Right atrium auricular region (tissue), 2 donors: ENCODE results near the gene CLTC. TPM values are rescaled to one million over a fixed set of nuclear protein-coding genes. Genes with fewer than 3 reads are reported as not detected.

Experiments
- DNase-seq: peaks from one replicate; pipeline ENCODE4 v3.0.0-alpha.2; 2019; ENCODE audit warnings: low spot score
- H3K27ac ChIP-seq, 2 donors: fragments of 200-600 bp; sonication (generic); 1 replicate in 1 of 2; 2 replicates in 1 of 2; pipeline ENCODE4 v1.5.1; 2016 to 2019
- H3K27me3 ChIP-seq, 2 donors: fragments of 200-600 bp; sonication (generic); one replicate each; pipeline versions ENCODE4 v1.5.1 to v1.6.0; 2017 to 2019
- H3K36me3 ChIP-seq: fragments of 200-600 bp; sonication (generic); one replicate; pipeline ENCODE4 v1.5.1; 2016
- H3K4me1 ChIP-seq, 2 donors: fragments of 200-600 bp; sonication (generic); one replicate each; pipeline versions ENCODE4 v1.5.1 to v1.6.0; 2017 to 2019
- H3K4me3 ChIP-seq, 2 donors: fragments of 200-600 bp; sonication (generic); 1 replicate in 1 of 2; 2 replicates in 1 of 2; pipeline ENCODE4 v1.5.1; 2017 to 2019; ENCODE audit warnings: mild to moderate bottlenecking in 1 of 2, moderate library complexity in 1 of 2
- H3K9me3 ChIP-seq, 2 donors: fragments of 200-600 bp; sonication (generic); one replicate each; pipeline ENCODE4 v1.5.1; 2019
- CTCF ChIP-seq, 2 donors: fragments of 200-600 bp; sonication (generic); IDR thresholded peaks; one replicate each; pipeline ENCODE4 v1.5.1; 2019; ENCODE audit warnings: antibody characterized with exemption in 2 of 2
- total RNA-seq, 2 donors: library from RNA; depleted of rRNA; stranded (reverse); fragments of >200 nt; gene quantifications; one replicate each; pipeline ENCODE4 v1.1.0, GENCODE V29; 2016

Gene CLTC
- total RNA-seq, 2 donors from 2014 or later: 183 to 256 TPM

DNA sequence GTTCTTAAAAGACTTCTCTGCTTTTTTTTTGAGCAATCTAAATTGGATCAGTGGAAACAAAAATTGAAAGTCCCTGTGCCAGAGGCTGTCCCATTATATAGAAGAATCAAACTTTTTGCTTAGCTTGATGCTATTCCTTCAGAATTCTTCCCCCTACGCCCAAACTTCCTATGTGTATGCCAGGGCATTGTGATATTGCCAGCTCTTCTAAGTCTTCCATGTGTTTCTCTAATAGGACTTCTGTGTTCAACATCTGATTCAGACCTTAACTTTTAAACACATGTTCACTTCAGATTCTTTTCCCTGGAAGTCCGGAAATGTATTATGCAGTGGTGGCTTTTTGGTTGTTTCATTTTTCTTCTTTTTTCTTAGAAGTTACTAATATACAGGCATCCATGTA lies 68.8 kb downstream of the CLTC start:
- Histone ChIP-seq H3K4me1 (no peaks in the 10 kb centered on the region), H3K27me3 (no peaks in the 10 kb centered on the region), H3K4me3 (no peak overlapping the region), H3K9me3 (no peaks in the 10 kb centered on the region), H3K36me3 (peaks cover 98% of the 10 kb centered on the region), H3K27ac (no peak overlapping the region)
- no peak for DNase-seq
- TF ChIP-seq CTCF (IDR thresholded peaks at IDR 0.05): no peak

DNA sequence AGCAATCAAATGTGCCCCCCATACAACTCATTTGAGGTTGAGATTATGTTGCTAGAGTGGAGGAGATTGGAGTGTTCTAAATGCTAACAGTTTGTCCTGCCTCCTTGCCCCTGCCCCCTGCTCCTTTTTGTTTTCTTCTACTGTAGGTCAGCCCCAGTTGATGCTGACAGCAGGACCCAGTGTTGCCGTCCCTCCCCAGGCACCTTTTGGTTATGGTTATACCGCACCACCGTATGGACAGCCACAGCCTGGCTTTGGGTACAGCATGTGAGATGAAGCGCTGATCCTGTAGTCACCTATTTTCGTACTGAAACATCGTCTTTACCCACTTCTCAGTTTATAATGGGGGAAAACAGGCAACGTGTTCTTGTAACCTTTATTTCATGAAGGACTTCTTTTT lies 73.9 kb downstream of the CLTC start:
- TF ChIP-seq CTCF (IDR thresholded peaks at IDR 0.05): no peak
- no peaks in the 10 kb centered on the region for H3K9me3 ChIP-seq
- no peak overlapping the region for H3K27ac ChIP-seq
- no peaks in the 10 kb centered on the region for H3K27me3 ChIP-seq
- no peaks in the 10 kb centered on the region for H3K4me1 ChIP-seq
- no peak overlapping the region for H3K4me3 ChIP-seq
- DNase-seq: no peak
- peaks cover 95% of the 10 kb centered on the region for H3K36me3 ChIP-seq

GRCh38 chr17:59694344-59694743 lies 74.6 kb downstream of the CLTC start:
- TF ChIP-seq CTCF (IDR thresholded peaks at IDR 0.05): no peak
- Histone ChIP-seq H3K27me3 (no peaks in the 10 kb centered on the region), H3K4me3 (no peak overlapping the region), H3K4me1 (no peaks in the 10 kb centered on the region), H3K9me3 (no peaks in the 10 kb centered on the region), H3K27ac (no peak overlapping the region), H3K36me3 (peaks cover 97% of the 10 kb centered on the region)
- no peak for DNase-seq

- Histone ChIP-seq H3K9me3 (no peaks in the 10 kb centered on the region), H3K27me3 (no peaks in the 10 kb centered on the region), H3K27ac (no peak overlapping the region), H3K4me3 (no peak overlapping the region), H3K36me3 (peaks cover 91% of the 10 kb centered on the region), H3K4me1 (no peaks in the 10 kb centered on the region)
- no peak for DNase-seq
- TF ChIP-seq CTCF (IDR thresholded peaks at IDR 0.05): no peak
Measured at GRCh38 chr17:59695945-59696681, 76.4 kb downstream of the CLTC start.

DNA sequence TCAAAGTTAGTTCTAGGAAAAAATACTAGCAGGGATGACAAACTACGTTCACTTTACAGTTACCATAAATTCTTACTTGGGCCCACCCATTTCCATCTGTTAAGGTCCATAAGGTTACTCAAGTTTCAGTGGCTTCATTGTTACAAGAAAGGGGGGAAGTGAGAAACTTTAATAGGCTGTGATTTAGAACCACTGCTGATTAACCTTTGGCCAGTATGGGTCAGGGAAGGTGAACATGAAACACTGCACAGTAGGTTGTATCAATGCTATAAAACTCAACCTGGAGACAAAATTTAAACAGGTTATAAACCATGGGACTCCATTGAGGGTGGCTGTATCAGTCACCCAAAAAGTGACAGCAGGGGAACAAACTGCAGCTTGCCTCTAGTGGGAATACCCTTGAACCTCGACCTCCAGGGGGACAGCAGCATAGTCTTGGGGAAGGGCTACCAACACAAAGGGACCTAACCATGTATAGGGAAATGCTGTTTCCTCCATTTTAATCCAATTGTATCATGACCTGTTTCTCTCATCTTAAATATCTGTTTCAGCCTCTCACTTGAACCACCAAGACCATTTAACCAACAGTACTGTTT lies 77.1 kb downstream of the CLTC start:
- no peak for TF ChIP-seq CTCF (IDR thresholded peaks at IDR 0.05)
- Histone ChIP-seq H3K4me3 (no peak overlapping the region), H3K27ac (no peak overlapping the region), H3K36me3 (peaks cover 84% of the 10 kb centered on the region), H3K27me3 (no peaks in the 10 kb centered on the region), H3K4me1 (no peaks in the 10 kb centered on the region), H3K9me3 (no peaks in the 10 kb centered on the region)
- DNase-seq: no peak
